Activated CD8-positive, alpha-beta memory T cell treated with anti-CD3 and anti-CD28 coated beads, Interleukin-2, amount 50 U/mL, for 48 hours (primary cell): ENCODE results near the gene IL31.

Source experiments
- DNase-seq: peaks from one replicate; pipeline ENCODE4 v3.0.0-alpha.2; 2020

Gene IL31

GRCh38 chr12:122150127-122150681 is 23.8 kb downstream of the IL31 start:
- no peak for DNase-seq

GRCh38 chr12:122148657-122149056 is 25.4 kb downstream of the IL31 start:
- no peak for DNase-seq

DNA sequence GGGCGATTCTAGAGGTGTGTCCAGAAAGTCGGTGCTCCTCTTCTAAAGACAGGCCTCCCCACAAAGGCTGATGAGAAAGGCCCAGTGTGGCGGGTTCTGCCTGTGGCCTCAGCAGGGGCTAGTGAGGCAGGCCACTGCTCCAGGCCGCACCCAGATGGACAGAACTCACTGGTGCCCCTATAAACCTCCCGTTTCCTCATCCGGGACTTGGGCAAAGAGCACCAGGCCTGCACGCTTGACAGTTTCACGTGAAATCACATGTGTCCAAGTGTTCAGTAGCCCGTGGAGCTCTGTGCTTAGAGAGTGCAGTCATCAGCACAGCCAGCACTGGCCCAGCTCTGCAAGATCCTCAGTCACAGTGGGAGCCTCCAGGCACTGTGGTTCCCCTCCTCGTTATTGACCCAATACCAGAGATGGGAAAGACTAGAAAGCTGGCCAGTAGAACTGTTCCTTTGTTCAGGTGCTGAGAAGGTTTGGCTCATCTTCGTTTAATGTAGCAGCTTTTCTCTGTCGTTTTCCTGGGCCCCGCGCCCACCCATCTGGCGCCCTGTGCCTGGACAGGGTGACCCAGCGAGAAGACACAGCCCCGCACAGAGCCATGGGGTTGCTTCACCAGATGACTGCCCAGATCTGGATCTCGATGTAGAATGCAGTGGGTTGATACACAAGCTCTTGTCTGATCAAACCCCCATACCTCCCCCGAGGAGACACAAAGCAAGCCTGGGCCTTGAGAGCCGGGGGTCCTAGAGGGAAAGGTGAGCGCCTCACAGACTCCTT is 26.3 kb downstream of the IL31 start:
- no peak for DNase-seq

DNA sequence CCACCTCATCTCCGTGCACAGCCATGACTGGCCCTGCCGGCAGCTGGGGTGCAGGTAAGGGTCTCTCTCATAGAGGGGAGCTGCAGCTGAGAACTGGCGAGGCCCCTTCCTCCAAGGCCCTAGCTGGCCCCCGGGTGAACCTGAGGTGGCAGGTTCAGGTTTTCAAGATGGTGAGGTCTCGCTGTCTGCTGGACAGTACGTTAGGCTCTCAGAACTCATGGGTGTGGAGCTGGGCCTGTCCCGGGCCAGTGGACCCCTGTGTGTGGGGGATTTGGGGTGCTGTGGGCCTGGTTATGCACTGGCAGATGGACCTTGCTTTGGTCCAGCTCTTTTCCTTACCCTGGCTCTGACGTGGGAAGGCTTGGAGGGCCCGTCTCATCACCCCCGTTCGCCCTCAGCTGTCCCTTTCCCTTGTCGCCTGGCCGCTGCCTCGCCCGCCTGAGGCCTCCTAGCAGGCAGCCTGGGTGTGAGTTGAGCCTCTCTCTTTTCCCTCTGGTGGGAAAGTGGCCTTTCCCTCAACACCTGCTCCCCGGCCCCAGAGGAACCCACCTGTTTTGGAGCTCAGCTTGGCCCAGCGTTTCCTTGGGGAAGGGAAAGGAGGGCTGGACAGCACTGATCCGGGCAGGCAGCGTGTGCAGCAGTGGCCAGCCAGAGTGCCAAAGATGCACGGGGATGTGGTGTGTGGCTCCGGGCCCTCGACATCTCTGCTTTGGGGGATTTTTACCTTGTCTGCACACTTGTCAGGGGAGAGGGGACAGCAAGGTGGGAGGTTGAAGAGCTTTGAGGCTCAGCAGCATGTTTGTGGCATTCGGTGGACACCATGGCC is 28.3 kb downstream of the IL31 start:
- no peak for DNase-seq

DNA sequence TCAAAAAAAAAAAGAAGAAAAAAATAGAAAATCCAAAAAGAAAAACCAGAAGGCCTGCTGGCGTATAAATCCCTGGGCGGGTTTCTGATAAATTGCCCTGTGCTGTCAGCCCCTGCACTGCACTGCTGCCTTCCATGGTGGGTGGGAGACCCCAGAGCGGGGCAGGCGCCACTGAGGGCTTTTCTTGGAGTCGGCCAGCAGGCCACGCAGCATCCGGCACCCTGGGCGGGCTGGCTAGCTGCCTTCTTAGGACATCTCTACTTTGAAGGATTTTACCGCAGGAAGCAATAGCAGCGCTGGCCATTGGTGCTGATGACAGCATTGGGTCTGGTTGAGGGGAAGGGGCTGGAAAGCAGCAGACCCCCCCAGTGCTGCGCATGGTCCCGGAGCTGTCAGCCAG is 29.1 kb downstream of the IL31 start:
- no peak for DNase-seq

DNA sequence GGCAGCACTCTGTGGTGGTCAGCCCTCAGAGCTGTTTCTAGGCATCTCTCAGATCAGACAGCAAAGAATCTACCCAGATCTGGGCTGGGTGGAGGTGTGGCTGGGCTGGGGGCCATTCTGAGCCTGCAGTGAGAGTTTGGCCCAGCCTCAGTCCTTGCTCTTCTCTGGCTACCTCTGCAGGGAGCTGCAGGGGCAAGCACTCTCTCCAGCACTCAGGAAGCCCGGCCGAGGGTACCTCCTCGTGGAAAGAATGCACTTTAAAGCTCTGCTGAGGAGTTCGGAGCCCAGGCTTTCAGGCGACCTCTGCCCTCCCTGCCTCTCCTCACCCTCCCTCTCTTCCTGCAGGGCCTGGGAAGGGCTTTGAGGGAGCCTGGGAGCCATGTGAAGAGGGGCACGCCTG is 31.2 kb downstream of the IL31 start:
- DNase-seq = no peak

- no peak for DNase-seq
Observed at GRCh38 chr12:122141911-122142725, 31.9 kb downstream of the IL31 start.

DNA sequence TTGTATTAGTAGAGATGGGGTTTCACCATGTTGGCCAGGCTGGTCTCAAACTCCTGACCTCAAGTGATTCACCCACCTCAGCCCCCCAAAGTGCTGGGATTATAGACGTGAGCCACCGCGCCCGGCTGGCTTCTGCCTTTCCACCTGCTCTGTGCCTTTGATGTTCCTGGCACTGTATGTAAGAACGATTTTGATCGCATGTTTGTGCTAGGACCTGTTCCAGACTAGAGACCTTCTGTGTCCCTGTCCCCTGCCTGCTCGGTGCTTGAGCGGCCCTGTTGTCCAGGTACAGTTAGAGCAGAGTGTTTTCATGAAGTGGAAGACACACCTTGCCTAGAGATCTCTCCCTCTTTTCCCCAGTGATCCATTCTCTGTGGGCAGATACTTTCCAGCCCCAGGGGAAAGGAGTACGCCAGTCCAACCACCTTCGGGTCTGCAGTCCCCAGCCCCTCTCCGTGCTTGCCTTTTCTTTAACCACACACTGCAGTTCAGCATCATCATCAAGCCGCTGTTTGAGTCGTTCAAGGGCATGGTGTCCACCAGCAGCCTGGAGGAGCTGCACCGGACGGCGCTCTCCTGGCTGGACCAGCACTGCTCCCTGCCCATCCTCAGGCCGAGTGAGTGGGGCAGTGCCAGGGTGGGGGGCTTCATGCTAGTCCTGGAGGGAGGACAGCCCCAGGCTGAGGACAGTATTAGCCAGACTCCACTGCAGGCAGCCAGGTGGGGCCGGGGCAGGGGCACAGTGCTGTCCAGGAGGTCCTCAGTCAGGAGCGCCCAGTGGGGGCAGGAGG is 33.4 kb downstream of the IL31 start:
- DNase-seq = no peak

- no peak for DNase-seq
Observed at GRCh38 chr12:122139941-122140340, 34.1 kb downstream of the IL31 start.

- DNase-seq = no peak
Observed at GRCh38 chr12:122139266-122139665, 34.8 kb downstream of the IL31 start.

- no peak for DNase-seq
Observed at GRCh38 chr12:122138616-122139015, 35.4 kb downstream of the IL31 start.

DNA sequence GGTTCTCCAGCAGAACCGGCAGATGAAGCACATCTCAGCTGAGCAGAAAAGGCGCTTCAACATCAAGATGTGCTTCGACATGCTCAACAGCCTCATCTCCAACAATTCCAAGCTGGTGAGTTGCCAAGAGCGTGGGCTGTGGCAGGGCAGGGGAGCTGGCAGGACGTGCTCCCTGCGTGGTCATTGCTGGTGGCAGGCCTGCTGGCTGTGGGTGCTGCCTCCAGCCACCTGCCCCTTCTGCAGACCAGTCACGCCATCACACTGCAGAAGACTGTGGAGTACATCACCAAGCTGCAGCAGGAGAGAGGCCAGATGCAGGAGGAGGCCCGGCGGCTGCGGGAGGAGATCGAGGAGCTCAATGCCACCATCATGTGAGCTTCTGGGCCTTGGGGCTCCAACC is 35.8 kb downstream of the IL31 start:
- DNase-seq = no peak

- no peak for DNase-seq
Observed at GRCh38 chr12:122137681-122138080, 36.3 kb downstream of the IL31 start.

GRCh38 chr12:122137229-122137628 is 36.8 kb downstream of the IL31 start:
- DNase-seq = no peak

GRCh38 chr12:122135437-122136031 is 38.5 kb downstream of the IL31 start:
- no peak for DNase-seq

GRCh38 chr12:122133192-122133950 is 40.6 kb downstream of the IL31 start:
- DNase-seq = no peak

- no peak for DNase-seq
Observed at GRCh38 chr12:122130150-122130549, 43.9 kb downstream of the IL31 start.

GRCh38 chr12:122129131-122129530 is 44.9 kb downstream of the IL31 start:
- no peak for DNase-seq

DNA sequence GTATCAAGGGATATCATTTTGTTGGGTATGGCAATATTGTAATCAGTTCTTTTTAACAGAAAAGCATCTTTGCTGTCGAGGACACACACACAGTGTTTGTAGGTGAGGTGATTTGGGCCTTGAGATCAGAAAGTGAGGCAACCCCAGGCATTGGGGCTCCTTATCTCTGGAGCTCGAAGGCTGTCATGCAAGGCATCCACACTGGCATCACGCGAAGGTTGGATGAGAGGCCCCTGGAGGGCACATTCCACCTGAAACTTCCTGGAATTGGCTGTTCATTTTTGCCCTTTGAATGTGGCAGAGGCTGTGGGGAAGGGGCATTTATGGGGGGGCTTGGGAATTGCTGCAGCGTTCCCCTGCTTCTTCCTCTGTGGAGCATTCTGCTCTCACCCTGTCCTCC is 45.5 kb downstream of the IL31 start:
- no peak for DNase-seq

- no peak for DNase-seq
Observed at GRCh38 chr12:122127839-122128238, 46.2 kb downstream of the IL31 start.
